22Rv1 (cell line): ENCODE results near the gene ULK4.

Source experiments
- H3K27ac ChIP-seq: fragments of 450-650 bp; 2 replicates; pipeline ENCODE4 v1.5.1; 2017
- ZFX ChIP-seq: fragments of 450-650 bp; IDR thresholded peaks from 2 replicates; pipeline ENCODE4 v1.6.1; 2017; ENCODE audit warnings: antibody characterized with exemption, borderline replicate concordance
- TF ChIP-seq, protein P1 (sequence below): fragments of 450-650 bp; IDR thresholded peaks from 2 replicates; pipeline ENCODE4 v1.5.1; 2017; ENCODE audit warnings: mild to moderate bottlenecking

ULK4 gene

GRCh38 chr3:41363830-41364523 is 597.9 kb downstream of the ULK4 start:
- no peak overlapping the region for H3K27ac ChIP-seq
- TF ChIP-seq ZFX: no peak
- TF ChIP-seq, protein P1, sequence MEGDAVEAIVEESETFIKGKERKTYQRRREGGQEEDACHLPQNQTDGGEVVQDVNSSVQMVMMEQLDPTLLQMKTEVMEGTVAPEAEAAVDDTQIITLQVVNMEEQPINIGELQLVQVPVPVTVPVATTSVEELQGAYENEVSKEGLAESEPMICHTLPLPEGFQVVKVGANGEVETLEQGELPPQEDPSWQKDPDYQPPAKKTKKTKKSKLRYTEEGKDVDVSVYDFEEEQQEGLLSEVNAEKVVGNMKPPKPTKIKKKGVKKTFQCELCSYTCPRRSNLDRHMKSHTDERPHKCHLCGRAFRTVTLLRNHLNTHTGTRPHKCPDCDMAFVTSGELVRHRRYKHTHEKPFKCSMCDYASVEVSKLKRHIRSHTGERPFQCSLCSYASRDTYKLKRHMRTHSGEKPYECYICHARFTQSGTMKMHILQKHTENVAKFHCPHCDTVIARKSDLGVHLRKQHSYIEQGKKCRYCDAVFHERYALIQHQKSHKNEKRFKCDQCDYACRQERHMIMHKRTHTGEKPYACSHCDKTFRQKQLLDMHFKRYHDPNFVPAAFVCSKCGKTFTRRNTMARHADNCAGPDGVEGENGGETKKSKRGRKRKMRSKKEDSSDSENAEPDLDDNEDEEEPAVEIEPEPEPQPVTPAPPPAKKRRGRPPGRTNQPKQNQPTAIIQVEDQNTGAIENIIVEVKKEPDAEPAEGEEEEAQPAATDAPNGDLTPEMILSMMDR: no peak

GRCh38 chr3:41362638-41363559 is 599.0 kb downstream of the ULK4 start:
- H3K27ac ChIP-seq: no peak overlapping the region
- TF ChIP-seq, protein P1: no peak
- no peak for TF ChIP-seq ZFX

- TF ChIP-seq, protein P1: no peak
- TF ChIP-seq ZFX: no peak
- no peak overlapping the region for H3K27ac ChIP-seq
Measured at GRCh38 chr3:41357271-41357670, 604.6 kb downstream of the ULK4 start.

- TF ChIP-seq ZFX: no peak
- TF ChIP-seq, protein P1: no peak
- H3K27ac ChIP-seq: no peak overlapping the region
Measured at GRCh38 chr3:41356775-41357174, 605.1 kb downstream of the ULK4 start.

DNA sequence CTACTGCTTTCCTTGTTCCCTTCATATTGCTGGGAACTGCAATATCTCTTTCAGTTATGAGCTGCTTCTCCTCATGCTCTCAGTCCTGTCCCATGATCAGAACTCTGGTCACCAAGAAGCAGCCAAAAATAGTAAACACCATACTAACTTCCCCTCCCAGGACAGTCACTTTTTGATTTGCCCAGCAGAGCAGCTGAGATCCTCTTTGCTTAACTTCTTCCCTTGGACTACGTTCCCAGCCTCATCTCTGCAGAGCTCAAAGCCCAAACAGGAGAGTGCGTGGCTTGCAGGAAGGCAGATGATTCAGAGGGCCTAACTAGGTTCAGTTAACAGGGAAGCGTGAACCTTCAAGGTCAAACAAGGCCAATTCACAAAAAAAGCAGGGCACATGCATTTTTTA is 609.4 kb downstream of the ULK4 start:
- no peak for TF ChIP-seq ZFX
- TF ChIP-seq, protein P1: no peak
- no peak overlapping the region for H3K27ac ChIP-seq

DNA sequence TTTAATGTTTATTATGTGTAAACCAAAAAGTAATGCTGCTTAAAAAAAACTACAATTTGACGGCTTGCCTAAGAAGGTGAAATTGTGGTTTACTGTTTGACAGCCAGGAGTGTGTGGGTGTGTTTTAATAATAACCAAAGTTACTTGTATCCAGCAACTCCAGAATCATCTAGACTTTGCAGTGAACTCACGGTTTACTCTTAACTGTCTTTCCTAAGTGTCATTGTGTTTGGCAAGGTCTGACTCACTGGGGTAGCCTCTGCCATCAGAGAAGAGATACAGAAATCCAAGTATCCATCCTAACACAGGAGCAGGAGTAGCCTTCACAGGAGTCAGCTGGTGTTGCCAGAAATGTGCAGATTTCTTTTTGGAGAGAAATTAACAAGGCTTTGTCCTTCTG is 611.5 kb downstream of the ULK4 start:
- no peak for TF ChIP-seq ZFX
- TF ChIP-seq, protein P1: no peak

DNA sequence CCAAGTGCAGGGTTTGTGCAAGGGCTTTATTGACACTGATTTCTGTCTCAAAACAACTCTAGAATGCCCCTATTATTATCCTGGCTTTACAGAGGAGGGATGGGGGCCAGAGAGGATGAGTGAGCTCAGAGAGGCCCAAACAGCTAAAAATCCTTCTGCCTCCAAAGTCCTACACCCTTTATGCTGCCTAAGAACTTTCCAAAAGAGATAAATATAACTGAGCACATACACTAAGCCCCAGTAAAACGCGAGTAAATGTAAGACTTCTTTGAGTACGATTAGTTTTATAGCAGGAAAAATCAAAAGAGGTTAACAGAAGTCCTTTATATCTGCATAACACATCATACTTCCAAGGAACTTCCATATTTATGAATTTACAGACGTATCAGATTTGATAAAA is 613.5 kb downstream of the ULK4 start:
- TF ChIP-seq, protein P1: no peak
- TF ChIP-seq ZFX: no peak
- no peak overlapping the region for H3K27ac ChIP-seq

More for the DNA sequence above, 611.5 kb downstream of the ULK4 start:
- no peak overlapping the region for H3K27ac ChIP-seq
